Heart left ventricle (tissue), 16 donors: ENCODE data around the gene DRAM1. TPM values are rescaled to one million over a fixed set of nuclear protein-coding genes. Genes with fewer than 3 reads are reported as not detected.
"Not testable (repeated sequence)": the region's sequence is repeated elsewhere in the genome, so short reads cannot be mapped to it uniquely, and the experiment has no call there.

Experiments
- ATAC-seq, 4 donors: fragments of 200-7000 bp; cut with Tn5 transposase; one replicate each; pipeline ENCODE4 v1.9.1; 2020 to 2022; ENCODE audit warnings: moderate library complexity in 4 of 4, mild to moderate bottlenecking in 3 of 4, moderate number of reproducible peaks in 1 of 4
- DNase-seq, 5 donors: peaks; one replicate each; pipeline ENCODE4 v3.0.0-alpha.2; 2020
- H3K27ac ChIP-seq, 12 donors: fragments of 200-600 bp; sonication (generic) in 4 of 12; one replicate each; pipeline versions ENCODE4 v1.5.0 to v1.8.0; 2016 to 2022; ENCODE audit warnings: mild to moderate bottlenecking in 2 of 12
- H3K27me3 ChIP-seq, 9 donors: fragments of 200-600 bp; sonication (generic) in 2 of 9; one replicate each; pipeline versions ENCODE4 v1.5.1 to v1.8.0; 2016 to 2022; ENCODE audit warnings: mild to moderate bottlenecking in 3 of 9
- H3K36me3 ChIP-seq, 9 donors: fragments of 200-600 bp; sonication (generic) in 2 of 9; one replicate each; pipeline versions ENCODE4 v1.5.0 to v1.8.0; 2018 to 2022; ENCODE audit warnings: mild to moderate bottlenecking in 2 of 9
- H3K4me1 ChIP-seq, 12 donors: fragments of 200-600 bp; sonication (generic) in 4 of 12; one replicate each; pipeline versions ENCODE4 v1.5.0 to v1.8.0; 2016 to 2022; ENCODE audit warnings: mild to moderate bottlenecking in 3 of 12
- H3K4me3 ChIP-seq, 12 donors: fragments of 200-600 bp; sonication (generic) in 4 of 12; one replicate each; pipeline versions ENCODE4 v1.5.0 to v1.8.0; 2017 to 2022; ENCODE audit warnings: mild to moderate bottlenecking in 9 of 12, moderate library complexity in 4 of 12
- H3K9me3 ChIP-seq, 12 donors: fragments of 200-600 bp; sonication (generic) in 4 of 12; one replicate each; pipeline versions ENCODE4 v1.5.0 to v1.8.0; 2016 to 2022; ENCODE audit warnings: mild to moderate bottlenecking in 1 of 12
- POLR2A ChIP-seq, 2 donors: fragments of 450-650 bp; IDR thresholded peaks; one replicate each; pipeline ENCODE4 v1.6.1; 2017; ENCODE audit warnings: antibody characterized with exemption in 2 of 2, mild to moderate bottlenecking in 2 of 2, moderate library complexity in 2 of 2
- WGBS, 4 donors: extraction: QIAGEN DNeasy Blood & Tissue Kit in 2 of 4; methylation state at CpG; one replicate each; pipeline versions ENCODE4 v1.1.5 to v1.1.7; 2013 to 2018; 5-methylcytosine and 5-hydroxymethylcytosine counted together
- intact Hi-C, 10 donors: fragments of 100-400 bp; cut with DNase I; formaldehyde crosslinking; loops; one replicate each; pipeline versions ENCODE4 v1.11.1 to v1.14.2; 2022
- polyA plus RNA-seq, 2 donors: library from polyadenylated mRNA; stranded (reverse); fragments of 200-250 nt; gene quantifications; one replicate each; pipeline ENCODE4 v1.2.3, GENCODE V29; 2013
- total RNA-seq, 9 donors: library from RNA; depleted of rRNA in 2 of 9; stranded (reverse); fragments of >200 nt in 2 of 9; fragmentation: NEBNext Ultra II Directional in 3 of 9; extraction: Animal tissue kit (Norgen Biotek cat#: 25700) in 3 of 9; gene quantifications; one replicate each; pipeline versions ENCODE4 v1.1.0 to v1.2.4, GENCODE V29; 2016 to 2023
- TF ChIP-seq, protein P1 (sequence below), 12 donors: fragments of 200-600 bp; sonication (generic) in 4 of 12; IDR thresholded peaks; one replicate each; pipeline versions ENCODE4 v1.5.0 to v1.8.0; 2018 to 2022; ENCODE audit warnings: antibody characterized with exemption in 12 of 12, mild to moderate bottlenecking in 5 of 12
- donor health status: ischemic (EF 13 %, LVEDD 7.1; RV severe dilation, severe dysfunction).
- donor health status: healthy with polysubstance abuse.
- donor health status: DM: no; HTN: yes; CAD: no.
- donor health status: DM: no; HTN: no; CAD: no.
- donor health status: ischemic (EF 25% LVEDD 6.9; RV normal size, moderate dysfunction).
- donor health status: ischemic (EF 25% LVEDD 5.7; RV mildly dilated, moderate dysfunction).
- donor health status: healthy.
- donor health status: DM: yes; HTN: yes; CAD: no.
- donor health status: ischemic (EF 35%, LVEDD 5.7; RV mildly dilated, moderate dysfunction).
- donor health status: nonischemic (EF 11% LVEDD 7.7; RV severe dilation, severe dysfunction).
- donor health status: DM: yes; HTN: yes; CAD: no.
- donor health status: PGD.
- donor health status: ischemic (EF 29% LVEDD 5.4; RV normal size, mild dysfunction).
- donor health status: nonischemic (EF 23%, LVEDD 6.1; RV moderate dilation, normal function).

Gene DRAM1
- total and polyA plus RNA-seq, 11 donors: 2.9 to 40.7 (median 4.3) TPM

DNA sequence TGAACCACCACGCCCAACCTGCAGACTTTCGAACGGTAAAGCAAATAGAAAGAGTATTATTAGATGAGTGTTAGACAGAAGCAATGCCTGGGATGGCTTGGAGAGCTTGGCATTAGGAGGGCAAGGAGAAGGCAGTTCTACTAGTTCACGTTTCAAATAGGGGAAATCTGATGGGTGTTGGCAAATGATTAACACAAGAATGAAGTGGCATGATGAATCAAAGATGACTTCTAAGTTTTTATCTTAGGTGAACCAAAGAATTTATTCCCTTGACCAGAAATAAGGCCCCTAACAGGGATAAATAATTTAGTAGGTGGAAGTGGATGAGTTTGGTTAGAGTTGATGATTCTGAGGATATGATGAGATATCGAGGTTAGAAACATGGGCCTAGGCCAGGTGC, 38.5 kb downstream of the DRAM1 start:
- 75 to 83% (median 77%) methylated on average over 5 of the region's 5 CpGs for WGBS, 4 donors
- Histone ChIP-seq H3K4me1 (peaks cover 0 to 22% (median 0%) of the 10 kb centered on the region in 12 donors), H3K4me3 (no peak overlapping the region), H3K9me3 (no peaks in the 10 kb centered on the region), H3K27me3 (no peaks in the 10 kb centered on the region), H3K27ac (no peak overlapping the region), H3K36me3 (peaks cover 0 to 22% (median 0%) of the 10 kb centered on the region in 9 donors)
- TF ChIP-seq, protein P1, sequence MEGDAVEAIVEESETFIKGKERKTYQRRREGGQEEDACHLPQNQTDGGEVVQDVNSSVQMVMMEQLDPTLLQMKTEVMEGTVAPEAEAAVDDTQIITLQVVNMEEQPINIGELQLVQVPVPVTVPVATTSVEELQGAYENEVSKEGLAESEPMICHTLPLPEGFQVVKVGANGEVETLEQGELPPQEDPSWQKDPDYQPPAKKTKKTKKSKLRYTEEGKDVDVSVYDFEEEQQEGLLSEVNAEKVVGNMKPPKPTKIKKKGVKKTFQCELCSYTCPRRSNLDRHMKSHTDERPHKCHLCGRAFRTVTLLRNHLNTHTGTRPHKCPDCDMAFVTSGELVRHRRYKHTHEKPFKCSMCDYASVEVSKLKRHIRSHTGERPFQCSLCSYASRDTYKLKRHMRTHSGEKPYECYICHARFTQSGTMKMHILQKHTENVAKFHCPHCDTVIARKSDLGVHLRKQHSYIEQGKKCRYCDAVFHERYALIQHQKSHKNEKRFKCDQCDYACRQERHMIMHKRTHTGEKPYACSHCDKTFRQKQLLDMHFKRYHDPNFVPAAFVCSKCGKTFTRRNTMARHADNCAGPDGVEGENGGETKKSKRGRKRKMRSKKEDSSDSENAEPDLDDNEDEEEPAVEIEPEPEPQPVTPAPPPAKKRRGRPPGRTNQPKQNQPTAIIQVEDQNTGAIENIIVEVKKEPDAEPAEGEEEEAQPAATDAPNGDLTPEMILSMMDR (IDR thresholded peaks at IDR 0.05): no peak
- TF ChIP-seq POLR2A (IDR thresholded peaks at IDR 0.05): no peak
- ATAC-seq (no peak), DNase-seq (no peak)
- intact Hi-C loops: no loop called here

DNA sequence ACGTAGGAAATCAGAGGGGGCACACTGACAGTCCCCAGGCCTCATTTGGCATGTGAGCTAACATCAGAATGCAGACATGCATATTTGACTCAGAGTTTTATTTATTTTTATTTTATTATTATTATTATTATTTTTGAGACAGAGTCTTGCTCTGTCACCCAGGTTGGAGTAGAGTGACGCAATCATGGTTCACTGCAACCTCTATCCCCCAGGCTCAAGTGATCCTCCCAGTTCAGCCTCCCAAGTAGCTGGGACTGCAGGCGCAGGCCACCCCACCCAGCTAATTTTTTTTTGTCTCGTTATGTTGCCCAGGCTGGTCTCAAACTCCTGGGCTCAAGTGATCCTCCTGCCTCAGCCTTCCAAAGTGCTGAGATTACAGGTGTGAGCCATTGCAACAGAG, 41.4 kb downstream of the DRAM1 start:
- DNase-seq, intact Hi-C loops, H3K9me3 ChIP-seq, ATAC-seq, H3K4me3 ChIP-seq, H3K27ac ChIP-seq, H3K27me3 ChIP-seq: not testable (repeated sequence)
- peaks cover 0 to 38% (median 0%) of the 10 kb centered on the region in 9 donors for H3K36me3 ChIP-seq
- 95 to 96% (median 96%) methylated on average over 4 of the region's 4 CpGs for WGBS, 4 donors
- H3K4me1 ChIP-seq: peaks cover 0 to 13% (median 0%) of the 10 kb centered on the region in 12 donors

DNA sequence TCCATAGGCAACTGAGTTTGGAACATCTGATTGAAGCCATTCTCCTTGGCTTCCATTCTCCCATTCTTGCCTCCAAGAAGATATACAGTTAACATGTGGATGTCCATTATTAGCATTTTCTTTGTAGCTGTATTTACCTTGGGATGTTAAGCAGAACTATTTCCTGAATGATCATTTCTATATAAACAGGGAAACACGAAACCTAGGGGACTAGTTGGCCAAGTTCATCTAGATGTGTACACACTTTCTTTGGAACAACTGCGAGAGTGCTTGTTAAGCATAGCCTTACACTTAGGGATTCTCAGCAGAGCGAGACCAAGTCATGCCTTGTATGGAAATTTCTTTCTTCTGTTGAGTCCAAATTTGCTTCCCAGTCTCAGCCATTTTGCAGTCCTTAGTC, 42.1 kb downstream of the DRAM1 start:
- 92 to 97% (median 95%) methylated on average over 3 of the region's 3 CpGs for WGBS, 4 donors
- Histone ChIP-seq H3K27ac (no peak overlapping the region), H3K9me3 (no peaks in the 10 kb centered on the region), H3K4me1 (peaks cover 0 to 15% (median 0%) of the 10 kb centered on the region in 12 donors), H3K27me3 (no peaks in the 10 kb centered on the region), H3K36me3 (peaks cover 0 to 39% (median 0%) of the 10 kb centered on the region in 9 donors), H3K4me3 (no peak overlapping the region)
- ATAC-seq: no peak
- intact Hi-C loops: no loop called here
- TF ChIP-seq, protein P1 (IDR thresholded peaks at IDR 0.05): no peak
- TF ChIP-seq POLR2A (IDR thresholded peaks at IDR 0.05): no peak
- no peak for DNase-seq

DNA sequence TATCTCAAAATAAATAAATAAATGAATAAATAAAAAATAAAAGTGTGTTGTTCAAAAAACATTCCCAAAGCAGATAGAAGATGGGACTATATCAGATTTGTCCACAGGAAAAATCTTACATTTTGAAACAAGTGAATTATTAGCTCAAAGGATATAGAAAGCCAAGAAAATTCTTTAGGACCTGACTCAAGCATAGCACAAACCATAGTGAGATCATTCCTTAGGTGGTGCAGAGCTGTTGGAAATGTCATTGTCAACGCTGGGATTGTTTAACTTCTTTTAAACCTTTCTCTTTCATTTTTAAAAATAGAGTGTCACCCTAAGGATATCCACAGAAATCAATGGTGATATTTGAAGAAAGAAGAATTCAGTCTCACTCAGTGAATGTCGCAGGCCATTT, 43.5 kb downstream of the DRAM1 start:
- Histone ChIP-seq H3K4me1 (peaks cover 0 to 30% (median 0%) of the 10 kb centered on the region in 12 donors), H3K9me3 (no peaks in the 10 kb centered on the region), H3K4me3 (no peak overlapping the region), H3K27ac (no peak overlapping the region), H3K36me3 (peaks cover 0 to 39% (median 0%) of the 10 kb centered on the region in 9 donors), H3K27me3 (no peaks in the 10 kb centered on the region)
- TF ChIP-seq, protein P1 (IDR thresholded peaks at IDR 0.05): no peak
- no peak for TF ChIP-seq POLR2A (IDR thresholded peaks at IDR 0.05)
- WGBS, 4 donors: 86 to 93% (median 90%) methylated on average over 2 of the region's 2 CpGs
- DNase-seq (no peak), ATAC-seq (no peak)
- intact Hi-C loops: no loop called here
